Effector memory CD4-positive, alpha-beta T cell (primary cell): Measurements from ENCODE around the gene ULK3.
A peak's percentile ranks its signal among the peaks of the same experiment; 100 is the strongest.

Experiments used
- DNase-seq, 3 donors: peaks; one replicate each; pipeline ENCODE4 v3.0.0-alpha.2; 2020
- H3K27ac ChIP-seq: 2 replicates; pipeline ENCODE4 v1.7.0; 2013; ENCODE audit warnings: mild to moderate bottlenecking, low read length, moderate library complexity; ENCODE audit not compliant: insufficient read depth, poor library complexity, severe bottlenecking
- H3K27me3 ChIP-seq: replicated peaks from 2 replicates; pipeline ENCODE4 v1.7.0; 2013; ENCODE audit warnings: mild to moderate bottlenecking, low read length; ENCODE audit not compliant: insufficient read depth, control insufficient read depth, poor library complexity, severe bottlenecking
- H3K36me3 ChIP-seq: 2 replicates; pipeline ENCODE4 v1.7.0; 2013; ENCODE audit warnings: mild to moderate bottlenecking, low read length, moderate library complexity; ENCODE audit not compliant: control insufficient read depth, insufficient read depth
- H3K4me1 ChIP-seq: 2 replicates; pipeline ENCODE4 v1.7.0; 2013; ENCODE audit warnings: low read length, mild to moderate bottlenecking; ENCODE audit not compliant: control insufficient read depth, insufficient read depth, poor library complexity, severe bottlenecking
- H3K4me3 ChIP-seq: 2 replicates; pipeline ENCODE4 v1.7.0; 2013; ENCODE audit warnings: low read length, low read depth, mild to moderate bottlenecking; ENCODE audit not compliant: insufficient read depth, poor library complexity, severe bottlenecking
- H3K9me3 ChIP-seq: 2 replicates; pipeline ENCODE4 v1.7.0; 2013; ENCODE audit warnings: mild to moderate bottlenecking, low read length, moderate library complexity; ENCODE audit not compliant: control insufficient read depth

ULK3 gene

GRCh38 chr15:74833376-74834107 is 9.4 kb downstream of the ULK3 start:
- H3K4me3 ChIP-seq, result no peak overlapping the region
- no peaks in the 10 kb centered on the region for H3K4me1 ChIP-seq
- H3K9me3 ChIP-seq, result no peaks in the 10 kb centered on the region
- H3K36me3 ChIP-seq, result peaks cover 24% of the 10 kb centered on the region
- peaks cover under 1% of the 10 kb centered on the region for H3K27me3 ChIP-seq
- no peak for DNase-seq
- H3K27ac ChIP-seq, result no peak overlapping the region

GRCh38 chr15:74832826-74833225 is 10.1 kb downstream of the ULK3 start:
- Histone ChIP-seq H3K27me3 (peaks cover 7% of the 10 kb centered on the region), H3K27ac (no peak overlapping the region), H3K9me3 (no peaks in the 10 kb centered on the region), H3K4me1 (no peaks in the 10 kb centered on the region), H3K36me3 (peaks cover 18% of the 10 kb centered on the region), H3K4me3 (no peak overlapping the region)
- no peak for DNase-seq

GRCh38 chr15:74831813-74832495 is 11.0 kb downstream of the ULK3 start:
- Histone ChIP-seq H3K9me3 (no peaks in the 10 kb centered on the region), H3K4me1 (no peaks in the 10 kb centered on the region), H3K27me3 (peaks cover 11% of the 10 kb centered on the region), H3K36me3 (peaks cover 9% of the 10 kb centered on the region), H3K27ac (no peak overlapping the region), H3K4me3 (no peak overlapping the region)
- DNase-seq, result no peak

GRCh38 chr15:74830868-74831267 is 12.1 kb downstream of the ULK3 start:
- Histone ChIP-seq H3K9me3 (no peaks in the 10 kb centered on the region), H3K4me3 (no peak overlapping the region), H3K36me3 (peaks cover 4% of the 10 kb centered on the region), H3K4me1 (no peaks in the 10 kb centered on the region), H3K27me3 (peaks cover 11% of the 10 kb centered on the region), H3K27ac (no peak overlapping the region)
- DNase-seq, result no peak

GRCh38 chr15:74829991-74830390 is 13.0 kb downstream of the ULK3 start:
- Histone ChIP-seq H3K9me3 (no peaks in the 10 kb centered on the region), H3K4me1 (no peaks in the 10 kb centered on the region), H3K36me3 (no peaks in the 10 kb centered on the region), H3K4me3 (no peak overlapping the region), H3K27me3 (peaks cover 11% of the 10 kb centered on the region), H3K27ac (no peak overlapping the region)
- DNase-seq, result no peak

GRCh38 chr15:74829486-74829885 is 13.5 kb downstream of the ULK3 start:
- Histone ChIP-seq H3K36me3 (no peaks in the 10 kb centered on the region), H3K27me3 (peaks cover 11% of the 10 kb centered on the region), H3K27ac (no peak overlapping the region), H3K9me3 (no peaks in the 10 kb centered on the region), H3K4me3 (no peak overlapping the region), H3K4me1 (no peaks in the 10 kb centered on the region)
- no peak for DNase-seq

- no peaks in the 10 kb centered on the region for H3K36me3 ChIP-seq
- DNase-seq, result no peak
- no peak overlapping the region for H3K4me3 ChIP-seq
- H3K27ac ChIP-seq, result no peak overlapping the region
- H3K27me3 ChIP-seq, result peaks cover 11% of the 10 kb centered on the region
- no peaks in the 10 kb centered on the region for H3K4me1 ChIP-seq
- no peaks in the 10 kb centered on the region for H3K9me3 ChIP-seq
Observed at GRCh38 chr15:74828835-74829234, 14.1 kb downstream of the ULK3 start.

- no peak overlapping the region for H3K27ac ChIP-seq
- H3K27me3 ChIP-seq, result peaks cover 11% of the 10 kb centered on the region
- H3K4me3 ChIP-seq, result no peak overlapping the region
Observed at GRCh38 chr15:74827614-74828013, 15.3 kb downstream of the ULK3 start.

GRCh38 chr15:74826921-74827320 is 16.0 kb downstream of the ULK3 start:
- Histone ChIP-seq H3K4me1 (no peaks in the 10 kb centered on the region), H3K4me3 (no peak overlapping the region), H3K36me3 (no peaks in the 10 kb centered on the region), H3K9me3 (no peaks in the 10 kb centered on the region), H3K27ac (no peak overlapping the region), H3K27me3 (peaks cover 11% of the 10 kb centered on the region)
- DNase-seq, result no peak

More at GRCh38 chr15:74827614-74828013, 15.3 kb downstream of the ULK3 start:
- Histone ChIP-seq H3K36me3 (no peaks in the 10 kb centered on the region), H3K9me3 (no peaks in the 10 kb centered on the region), H3K4me1 (no peaks in the 10 kb centered on the region)
- DNase-seq, result no peak

GRCh38 chr15:74826364-74826819 is 16.6 kb downstream of the ULK3 start, which contains the start of gene CPLX3:
TSS of gene CPLX3 (plus strand) at chr15:74826627. CDS start at chr15:74826704, 77 bp downstream.
- peak in 2 of 3 donors; percentile 17 to 21 for DNase-seq

More at GRCh38 chr15:74826364-74826819, 16.6 kb downstream of the ULK3 start, which contains the start of gene CPLX3:
- Histone ChIP-seq H3K27ac (no peak within 1 kb of the TSS), H3K36me3 (no peaks in the 10 kb centered on the region), H3K4me3 (no peak within 1 kb of the TSS), H3K9me3 (no peaks in the 10 kb centered on the region), H3K27me3 (peaks cover 11% of the 10 kb centered on the region), H3K4me1 (no peaks in the 10 kb centered on the region)
